Measurements from ENCODE around the gene DHRS11. TPM values are rescaled to one million over a fixed set of nuclear protein-coding genes. Genes with fewer than 3 reads are reported as not detected.

Gene DHRS11
- total and polyA plus RNA-seq, 2 of the 8 experiments (the other 6 are each of a cell fraction or from before 2014, with no cell fraction given), result 29.5 to 63.3 TPM

GRCh38 chr17:36602924-36603384 lies 11.3 kb downstream of the DHRS11 start:
- Histone ChIP-seq H4K20me1 (replicated peaks in 1 of 2; ENCODE audit: control insufficient read depth in 1 of 2, insufficient read depth in 2 of 2, low read length in 2 of 2) (peaks cover 2 to 3% of the 10 kb centered on the region in 2 experiments), H4K91ac (replicated peaks; ENCODE audit: insufficient read length, low read length) (no peak overlapping the region), H3K27ac (ENCODE audit: low read depth, low read length) (no peak overlapping the region), H2BK15ac (ENCODE audit: low read length) (no peak overlapping the region), H2BK20ac (ENCODE audit: low read length) (no peak overlapping the region), H2AFZ (ENCODE audit: low read length) (no peak overlapping the region), H3K79me2 (ENCODE audit: control insufficient read depth in 1 of 2, insufficient read depth in 2 of 2, low read length in 2 of 2) (peaks cover 2 to 28% of the 10 kb centered on the region in 2 experiments; a peak in 2 of 4 replicates), H2AK5ac (ENCODE audit: low read depth, low read length) (no peak overlapping the region), H4K8ac (ENCODE audit: extremely low read depth, insufficient read depth, low read length) (no peak overlapping the region), H4K5ac (ENCODE audit: insufficient read length, low read depth, low read length) (no peak overlapping the region), H3K14ac (ENCODE audit: insufficient read length) (no peak overlapping the region), H3K23me2 (ENCODE audit: low read depth, low read length) (peaks cover 10% of the 10 kb centered on the region), H3K36me3 (ENCODE audit: control insufficient read depth in 2 of 4, insufficient read depth in 4 of 4, low read length in 3 of 4) (peaks cover 0 to 3% (median under 1%) of the 10 kb centered on the region in 4 experiments; a peak in 1 of 8 replicates), H3K79me1 (ENCODE audit: low read depth, low read length) (peaks cover 8% of the 10 kb centered on the region), H3K4ac (replicated peaks; ENCODE audit: insufficient read length, low read depth, low read length) (no peak overlapping the region), H2BK120ac (replicated peaks; ENCODE audit: low read depth, low read length) (no peak overlapping the region), H3K4me1 (replicated peaks in 1 of 4; ENCODE audit: control insufficient read depth in 3 of 4, insufficient read depth in 4 of 4, low read length in 3 of 4) (peaks cover 3 to 15% (median 9%) of the 10 kb centered on the region in 4 experiments), H3K23ac (ENCODE audit: insufficient read length) (no peak overlapping the region), H3K18ac (ENCODE audit: extremely low read depth, low read length) (no peak overlapping the region), H3K4me2 (ENCODE audit: insufficient read depth in 1 of 2, low read depth in 2 of 2, low read length in 2 of 2) (peak overlapping the region; percentile 91 to 95), H3K4me3 (ENCODE audit: extremely low read depth in 1 of 4, insufficient read depth in 2 of 4, low read depth in 3 of 4, low read length in 4 of 4) (peak overlapping the region; percentile 75 to 94 (median 86)), H3K9ac (replicated peaks in 1 of 4; ENCODE audit: extremely low read depth in 1 of 4, low read depth in 3 of 4, low read length in 3 of 4) (0 out of 7 replicates have a peak overlapping the region, but pooled peaks of 2 of the 4 experiments have one; percentile 79 to 81), H3K9me3 (ENCODE audit: insufficient read depth in 2 of 2, low read depth in 1 of 2, low read length in 1 of 2) (no peaks in the 10 kb centered on the region), H2BK5ac (ENCODE audit: low read depth, low read length) (no peak overlapping the region), H3K56ac (replicated peaks; ENCODE audit: insufficient read length, low read depth, low read length) (no peak overlapping the region), H2BK12ac (ENCODE audit: low read depth, low read length) (no peak overlapping the region), H3K27me3 (replicated peaks in 1 of 4; ENCODE audit: control insufficient read depth in 3 of 4, extremely low read depth in 1 of 4, insufficient read depth in 3 of 4, low read length in 3 of 4) (no peaks in the 10 kb centered on the region)
- no peak for FAIRE-seq
- WGBS, 2 experiments (ENCODE audit: extremely low coverage in 1 of 2, insufficient coverage in 1 of 2, insufficient read length in 1 of 2, insufficient replicate concordance in 2 of 2, low coverage in 1 of 2, low lambda C conversion rate in 2 of 2, missing lambda C conversion rate in 1 of 2), result 5% methylated on average over 5 of the region's 5 CpGs; no CpG with 5 or more reads in 1 of the 2 experiments
- POLR2A ChIA-PET (ENCODE audit: partially characterized antibody), result interaction anchor here (0.7 to 5.0 kb wide), 5 partner anchors 11 to 69 kb away, joined by 3 to 55 read pairs (median 4); partner anchors contain the start of genes DHRS11, MYO19 and PIGW
- DNase-seq (ENCODE audit: low read depth in 1 of 2, low spot score in 2 of 2), result peak in 1 of 2 experiments; percentile 79
- CTCF ChIA-PET (ENCODE audit: partially characterized antibody), result interaction anchor here (0.6 to 5.6 kb wide), 32 partner anchors 10 to 861 kb away, joined by 3 to 84 read pairs (median 4); partner anchors contain the start of genes AATF and DHRS11
- TF ChIP-seq POLR2A (IDR thresholded peaks at IDR 0.05; ENCODE audit: control extremely low read depth in 1 of 2, low read depth in 2 of 2, low read length in 2 of 2) (no peak), KDM5A (IDR thresholded peaks at IDR 0.05; ENCODE audit: low read length) (peak; percentile 54; the same call in 1 of the 2 replicates), SIN3A (conservative IDR thresholded peaks at IDR 0.05 in 1 of 2, IDR thresholded peaks at IDR 0.05 in 1 of 2; ENCODE audit: low read depth in 1 of 2, low read length in 2 of 2) (no peak), CBX5 (IDR thresholded peaks at IDR 0.05; ENCODE audit: low read depth, low read length) (no peak), CTCF (IDR thresholded peaks at IDR 0.05; ENCODE audit: control extremely low read depth in 1 of 3, insufficient read depth in 1 of 3, low read depth in 1 of 3, low read length in 3 of 3) (peak; percentile 73 to 83 (median 76)), CBX8 (IDR thresholded peaks at IDR 0.05; ENCODE audit: borderline replicate concordance, low read depth, low read length) (no peak), CHD1 (IDR thresholded peaks at IDR 0.05; ENCODE audit: low read depth, low read length) (no peak), TCF12 (IDR thresholded peaks at IDR 0.05; ENCODE audit: low read depth, low read length) (no peak), RAD21 (IDR thresholded peaks at IDR 0.05 in 1 of 2, conservative IDR thresholded peaks at IDR 0.05 in 1 of 2; ENCODE audit: low read depth in 2 of 2, low read length in 2 of 2) (peak; percentile 81 to 84), SP1 (IDR thresholded peaks at IDR 0.05; ENCODE audit: low read depth, low read length) (no peak)
